ENCODE measurements around the gene FBXL20.
"Not testable (repeated sequence)": the region's sequence is repeated elsewhere in the genome, so short reads cannot be mapped to it uniquely, and the experiment has no call there.

Gene FBXL20, protein sequence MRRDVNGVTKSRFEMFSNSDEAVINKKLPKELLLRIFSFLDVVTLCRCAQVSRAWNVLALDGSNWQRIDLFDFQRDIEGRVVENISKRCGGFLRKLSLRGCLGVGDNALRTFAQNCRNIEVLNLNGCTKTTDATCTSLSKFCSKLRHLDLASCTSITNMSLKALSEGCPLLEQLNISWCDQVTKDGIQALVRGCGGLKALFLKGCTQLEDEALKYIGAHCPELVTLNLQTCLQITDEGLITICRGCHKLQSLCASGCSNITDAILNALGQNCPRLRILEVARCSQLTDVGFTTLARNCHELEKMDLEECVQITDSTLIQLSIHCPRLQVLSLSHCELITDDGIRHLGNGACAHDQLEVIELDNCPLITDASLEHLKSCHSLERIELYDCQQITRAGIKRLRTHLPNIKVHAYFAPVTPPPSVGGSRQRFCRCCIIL

DNA sequence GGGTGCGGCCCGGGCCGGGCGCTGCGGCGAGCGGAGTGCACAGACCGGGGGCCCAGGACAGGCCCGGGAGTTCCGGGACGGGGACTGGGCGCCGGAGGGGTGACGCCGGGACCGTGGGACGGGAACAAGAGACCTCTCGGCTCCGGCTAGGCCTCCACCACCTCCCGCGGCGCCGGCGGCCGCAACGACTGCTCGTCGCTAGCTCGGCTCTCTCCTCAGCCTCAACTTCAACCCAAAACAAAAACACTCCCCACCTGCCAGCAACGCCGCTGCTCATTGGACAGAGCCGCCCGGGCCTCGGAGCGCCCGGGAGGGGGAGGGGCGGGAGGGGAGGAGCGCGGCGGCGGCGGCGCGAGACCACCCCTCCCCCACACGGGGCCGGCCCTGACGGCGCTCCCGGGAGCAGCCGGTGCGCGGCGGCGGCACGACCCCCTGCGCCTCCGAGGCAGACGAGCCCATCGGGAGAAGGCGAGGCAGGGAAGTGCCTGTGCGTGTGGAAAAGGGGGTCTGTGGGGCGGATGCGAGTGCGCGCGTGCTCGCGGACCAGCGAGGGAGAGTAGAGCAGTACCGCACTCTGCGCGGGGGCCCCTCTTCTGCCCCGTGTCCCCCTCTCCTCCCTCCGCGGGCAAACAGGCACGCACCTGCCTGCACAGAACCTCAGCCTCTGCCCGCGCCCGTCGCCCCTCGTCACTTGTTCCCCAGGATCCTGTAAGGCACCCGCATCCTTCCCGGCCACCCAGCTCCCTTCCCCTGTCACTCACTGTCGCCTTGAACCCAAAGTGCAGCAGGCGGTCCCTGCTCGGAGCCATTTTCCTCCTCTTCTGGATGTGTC lies at the start of gene FBXL20:
FBXL20 (minus strand) TSS at position 215 of the 832 bp plus-strand sequence. CDS start 224 bp downstream, outside the sequence.
- DNase-seq, result peak; percentile 94

GRCh38 chr17:39450847-39451581 lies 49.6 kb upstream of the FBXL20 start, which contains the start of gene MED1:
TSS of gene MED1 (minus strand) at chr17:39451263. CDS start at chr17:39451062, 201 bp downstream.
- DNase-seq, result peak; percentile 92

DNA sequence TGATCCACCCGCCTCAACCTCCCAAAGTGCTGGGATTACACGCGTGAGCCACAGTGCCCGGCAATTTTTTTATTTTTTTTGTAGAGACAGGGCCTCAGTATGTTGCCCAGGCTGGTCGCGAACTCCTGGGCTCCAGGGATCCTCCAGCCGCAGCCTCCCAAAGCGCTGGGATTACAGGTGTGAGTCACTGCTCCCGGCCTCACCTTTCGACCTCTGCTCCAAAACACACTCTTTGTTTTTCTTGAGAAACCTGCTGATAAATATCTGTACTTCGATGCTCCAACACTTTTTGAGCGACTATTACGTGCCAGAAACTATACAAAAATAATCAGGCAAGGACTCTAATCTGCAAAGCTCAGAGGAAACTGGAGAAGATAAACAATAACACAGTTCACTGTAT lies 48.6 kb upstream of the FBXL20 start:
- no peak for DNase-seq

- DNase-seq, result no peak
These were observed 46.1 kb upstream of the FBXL20 start for GRCh38 chr17:39447561-39447960.

DNA sequence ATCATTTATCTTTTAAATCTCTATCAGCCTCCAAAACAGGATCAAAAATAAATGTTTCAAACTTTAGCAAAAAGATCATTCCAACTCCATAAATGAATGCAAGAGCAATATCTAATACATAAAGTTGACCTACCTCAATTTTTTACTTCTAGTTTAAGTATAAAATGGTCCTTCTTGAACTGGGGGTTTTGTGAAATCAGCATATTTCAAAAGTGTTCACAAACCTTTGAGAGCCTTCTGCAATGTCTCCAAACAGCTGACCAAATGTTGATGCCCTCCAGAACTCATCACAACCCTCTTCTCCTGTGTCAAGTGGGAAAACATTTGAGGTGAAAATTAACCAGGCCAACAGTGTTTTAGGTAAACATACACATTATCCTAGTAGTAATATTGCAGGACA lies 41.9 kb upstream of the FBXL20 start:
- no peak for DNase-seq

GRCh38 chr17:39439868-39440267 lies 38.4 kb upstream of the FBXL20 start:
- not testable (repeated sequence) for DNase-seq

- DNase-seq, result no peak
These were observed 28.2 kb upstream of the FBXL20 start for GRCh38 chr17:39429600-39429999.

GRCh38 chr17:39416141-39416540 lies 14.7 kb upstream of the FBXL20 start:
- no peak for DNase-seq

DNA sequence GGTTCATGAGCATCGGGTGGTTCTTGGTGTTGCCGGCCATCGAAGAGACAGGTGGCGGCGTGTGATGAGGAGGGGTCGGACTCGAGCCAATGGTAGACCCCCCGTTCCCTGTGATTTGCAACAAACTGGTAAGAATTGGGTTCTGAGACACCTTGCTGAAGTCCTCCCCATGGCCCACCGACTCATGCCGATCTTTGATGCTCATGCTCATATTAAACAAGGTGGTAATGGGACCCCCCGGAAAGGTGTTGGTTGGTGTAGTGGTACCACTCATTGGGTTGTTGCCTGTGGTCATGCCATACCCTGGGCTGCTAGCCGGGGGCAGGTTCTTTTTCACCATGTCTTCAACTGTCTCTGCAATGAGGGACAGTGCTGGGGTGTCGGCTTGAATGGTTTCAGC lies 8.9 kb upstream of the FBXL20 start:
- DNase-seq, result no peak

DNA sequence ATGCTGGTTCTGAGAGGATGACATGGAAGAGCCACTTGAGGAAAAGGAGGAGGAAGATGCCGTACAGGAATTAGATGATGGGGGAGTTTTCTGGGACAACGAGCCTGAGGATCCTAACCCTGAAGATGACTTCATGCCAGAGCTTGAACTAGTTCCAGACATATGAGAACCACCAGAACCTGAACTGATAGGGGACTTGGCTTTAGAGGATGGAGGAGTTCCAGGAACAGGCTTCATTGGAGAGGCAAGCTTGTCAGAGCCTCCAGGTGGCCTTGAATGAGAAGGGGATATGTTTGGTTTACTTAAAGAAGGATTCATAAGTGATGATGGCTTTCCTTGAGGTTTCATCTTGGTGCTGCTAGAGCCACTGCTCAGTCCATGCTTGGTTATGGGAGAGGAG lies 6.9 kb upstream of the FBXL20 start:
- no peak for DNase-seq

DNA sequence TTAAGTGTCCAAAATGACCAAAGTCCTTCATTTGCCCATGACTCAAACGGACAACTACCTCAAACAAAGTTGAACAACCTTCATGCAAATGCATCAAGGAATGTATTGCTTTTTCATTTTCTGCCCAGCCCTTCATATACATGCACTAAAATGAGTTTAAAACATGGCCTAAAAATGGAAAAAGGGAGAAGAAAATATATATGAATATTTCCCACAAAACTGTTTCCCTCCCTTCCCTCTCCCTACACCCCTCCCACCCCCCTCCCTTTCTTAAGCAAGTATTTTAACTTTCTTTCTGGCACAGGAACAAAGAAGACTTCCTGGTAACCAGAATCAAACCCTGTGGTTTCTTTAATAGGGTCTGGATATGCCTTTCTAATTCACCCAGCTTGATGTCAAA lies 5.5 kb upstream of the FBXL20 start:
- no peak for DNase-seq

- DNase-seq, result no peak
These were observed 4.0 kb upstream of the FBXL20 start for GRCh38 chr17:39405436-39405835.

DNA sequence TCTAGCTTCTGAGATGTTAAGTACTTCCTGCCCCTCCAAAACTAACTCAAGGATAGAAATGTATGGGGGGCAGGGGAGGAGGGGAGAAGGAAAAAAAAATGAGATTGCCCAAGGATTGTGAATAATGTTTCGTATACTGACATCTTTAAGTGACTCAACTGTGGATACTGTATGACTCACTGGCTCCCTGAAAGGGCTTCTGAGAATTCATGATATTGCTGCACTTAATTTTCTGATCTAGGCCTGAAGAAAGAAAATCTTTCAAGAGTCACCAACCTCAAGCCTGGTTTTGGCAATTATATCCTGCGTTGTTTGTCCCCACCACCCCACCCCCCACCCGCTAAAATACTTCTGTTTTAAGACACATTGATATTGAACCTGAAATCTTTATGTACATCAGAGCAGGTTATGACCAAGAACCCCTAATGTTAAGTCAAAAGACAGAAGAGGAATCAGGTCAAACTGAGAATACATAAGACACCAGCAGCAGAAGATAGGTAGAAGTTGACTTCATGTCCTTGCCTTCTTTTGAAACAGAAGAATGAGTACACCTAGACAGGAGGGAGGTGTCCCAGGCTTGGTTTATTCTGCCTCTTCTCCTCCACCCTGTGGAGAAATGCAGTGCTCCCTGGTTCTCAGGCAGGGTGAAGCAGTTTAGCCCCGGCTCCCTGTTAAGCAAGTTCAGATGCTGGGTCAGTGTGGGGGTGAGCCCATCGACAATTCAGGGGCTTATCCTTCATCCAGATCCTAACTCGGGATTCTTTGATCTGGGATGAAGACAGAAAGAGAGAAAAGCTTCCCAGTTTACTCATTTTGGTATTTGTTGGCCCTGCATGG lies 3.3 kb upstream of the FBXL20 start:
- DNase-seq, result peak; percentile 41

DNA sequence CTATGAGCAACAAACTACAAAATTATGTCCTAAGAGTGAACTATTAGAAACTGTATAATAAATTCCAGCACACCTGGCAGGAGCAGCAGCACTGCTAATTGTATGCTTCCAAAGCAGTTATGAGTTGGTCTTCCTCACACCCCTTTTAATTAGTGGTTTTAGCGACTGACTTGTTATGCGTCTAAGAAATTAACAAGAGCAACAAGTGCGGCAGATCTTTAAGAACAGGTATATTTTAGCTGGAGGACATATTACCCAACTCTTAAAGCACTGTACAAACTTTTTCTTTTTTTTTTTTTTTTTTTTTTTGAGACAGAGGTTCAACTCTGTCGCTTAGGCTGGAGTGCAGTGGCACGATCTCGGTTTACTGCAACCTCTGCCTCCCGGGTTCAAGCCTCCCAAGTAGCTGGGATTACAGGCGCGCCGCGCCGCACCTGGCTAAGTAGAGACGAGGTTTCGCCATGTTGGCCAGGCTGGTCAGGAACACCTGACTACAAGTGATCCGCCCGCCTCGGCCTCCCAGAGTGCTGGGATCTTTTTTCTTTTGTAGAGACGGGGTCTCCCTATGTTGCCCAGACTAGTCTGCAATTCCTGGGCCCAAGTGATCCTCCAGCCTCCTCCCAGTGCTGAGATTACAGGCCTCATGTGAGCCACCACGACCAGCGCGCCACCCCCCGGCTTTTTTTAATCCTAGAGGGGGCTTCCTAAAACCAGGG lies 1.6 kb upstream of the FBXL20 start:
- peak; percentile 29 for DNase-seq

- DNase-seq, result peak; percentile 95
These were observed 941 bp upstream of the FBXL20 start for GRCh38 chr17:39402244-39402889.

- DNase-seq, result peak; percentile 35
These were observed 647 bp downstream of the FBXL20 start for GRCh38 chr17:39400547-39401411.

- no peak for DNase-seq
These were observed 1.6 kb downstream of the FBXL20 start for GRCh38 chr17:39399791-39400190.

- no peak for DNase-seq
These were observed 7.7 kb downstream of the FBXL20 start for GRCh38 chr17:39393736-39394135.

DNA sequence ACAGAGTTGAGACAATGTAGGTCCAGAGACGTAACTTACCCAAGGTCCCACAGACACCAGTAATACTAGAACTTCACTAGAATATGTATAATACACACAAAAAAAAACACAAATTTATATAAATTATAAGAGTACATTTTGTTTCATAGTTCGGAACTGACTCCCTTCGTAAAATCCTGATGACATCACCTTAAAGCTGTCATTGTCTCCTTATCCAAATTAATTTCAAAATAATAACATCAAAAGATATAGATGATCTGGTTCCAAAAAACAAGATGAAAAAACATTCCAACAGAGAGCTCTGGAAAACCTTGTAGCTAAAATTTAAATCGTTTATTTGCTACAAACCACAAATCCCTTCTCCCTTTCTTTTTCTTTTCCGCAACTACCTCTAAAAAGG lies 10.0 kb downstream of the FBXL20 start:
- no peak for DNase-seq

- DNase-seq, result no peak
These were observed 16.4 kb downstream of the FBXL20 start for GRCh38 chr17:39385040-39385439.

Measured in stimulated activated CD8-positive, alpha-beta memory T cell treated with anti-CD3 and anti-CD28 coated beads, Interleukin-4, amount 100 ng/mL, for 48 hours (primary cell).